ENCODE data around the gene MAIP1. TPM values are rescaled to one million over a fixed set of nuclear protein-coding genes. Genes with fewer than 3 reads are reported as not detected.

Gene MAIP1
- total RNA-seq, 1 donor from 2014 or later, result 14.8 TPM

GRCh38 chr2:199933466-199933865 is 21.9 kb upstream of the MAIP1 start:
- Histone ChIP-seq H3K9me3 (no peaks in the 10 kb centered on the region), H3K27me3 (ENCODE audit: low read depth) (no peaks in the 10 kb centered on the region), H3K4me3 (no peak overlapping the region), H3K4me1 (no peaks in the 10 kb centered on the region), H3K36me3 (peaks cover 79% of the 10 kb centered on the region), H3K27ac (no peak overlapping the region)
- TF ChIP-seq, protein P1, sequence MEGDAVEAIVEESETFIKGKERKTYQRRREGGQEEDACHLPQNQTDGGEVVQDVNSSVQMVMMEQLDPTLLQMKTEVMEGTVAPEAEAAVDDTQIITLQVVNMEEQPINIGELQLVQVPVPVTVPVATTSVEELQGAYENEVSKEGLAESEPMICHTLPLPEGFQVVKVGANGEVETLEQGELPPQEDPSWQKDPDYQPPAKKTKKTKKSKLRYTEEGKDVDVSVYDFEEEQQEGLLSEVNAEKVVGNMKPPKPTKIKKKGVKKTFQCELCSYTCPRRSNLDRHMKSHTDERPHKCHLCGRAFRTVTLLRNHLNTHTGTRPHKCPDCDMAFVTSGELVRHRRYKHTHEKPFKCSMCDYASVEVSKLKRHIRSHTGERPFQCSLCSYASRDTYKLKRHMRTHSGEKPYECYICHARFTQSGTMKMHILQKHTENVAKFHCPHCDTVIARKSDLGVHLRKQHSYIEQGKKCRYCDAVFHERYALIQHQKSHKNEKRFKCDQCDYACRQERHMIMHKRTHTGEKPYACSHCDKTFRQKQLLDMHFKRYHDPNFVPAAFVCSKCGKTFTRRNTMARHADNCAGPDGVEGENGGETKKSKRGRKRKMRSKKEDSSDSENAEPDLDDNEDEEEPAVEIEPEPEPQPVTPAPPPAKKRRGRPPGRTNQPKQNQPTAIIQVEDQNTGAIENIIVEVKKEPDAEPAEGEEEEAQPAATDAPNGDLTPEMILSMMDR (IDR thresholded peaks at IDR 0.05), result no peak
- DNase-seq, result no peak
- intact Hi-C loops (cut with DNase I), result no loop called here
- no peak for ATAC-seq

GRCh38 chr2:199936554-199936953 is 18.8 kb upstream of the MAIP1 start:
- Histone ChIP-seq H3K4me1 (no peaks in the 10 kb centered on the region), H3K4me3 (no peak overlapping the region), H3K27me3 (ENCODE audit: low read depth) (no peaks in the 10 kb centered on the region), H3K27ac (no peak overlapping the region), H3K36me3 (peaks cover 70% of the 10 kb centered on the region), H3K9me3 (no peaks in the 10 kb centered on the region)
- TF ChIP-seq, protein P1 (IDR thresholded peaks at IDR 0.05), result no peak
- DNase-seq (no peak), ATAC-seq (no peak)
- intact Hi-C loops (cut with DNase I), result no loop called here

DNA sequence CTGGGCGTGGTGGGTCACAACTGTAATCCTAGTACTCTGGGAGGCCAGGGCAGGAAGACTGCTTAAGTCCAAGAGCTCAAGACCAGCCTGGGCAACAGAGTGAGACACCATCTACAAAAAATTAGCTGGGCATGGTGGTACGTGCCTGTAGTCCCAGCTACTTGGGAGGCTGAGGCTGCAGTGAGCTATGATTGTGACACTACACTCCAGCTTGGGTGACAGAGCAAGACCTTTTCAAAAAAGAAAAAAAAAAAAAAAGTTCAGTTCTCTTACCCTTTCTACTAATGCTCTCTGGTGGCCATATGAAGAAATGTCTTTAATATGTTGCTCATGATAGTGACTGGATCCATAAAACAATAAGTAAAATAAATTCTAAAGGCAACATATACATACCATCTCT is 15.0 kb upstream of the MAIP1 start:
- Histone ChIP-seq H3K27ac (no peak overlapping the region), H3K9me3 (no peaks in the 10 kb centered on the region), H3K36me3 (peaks cover 72% of the 10 kb centered on the region), H3K4me3 (no peak overlapping the region), H3K27me3 (ENCODE audit: low read depth) (no peaks in the 10 kb centered on the region), H3K4me1 (no peaks in the 10 kb centered on the region)
- no peak for DNase-seq
- intact Hi-C loops (cut with DNase I), result no loop called here
- ATAC-seq, result no peak
- TF ChIP-seq, protein P1 (IDR thresholded peaks at IDR 0.05), result no peak

GRCh38 chr2:199943373-199943772 is 12.0 kb upstream of the MAIP1 start:
- H3K36me3 ChIP-seq, result peaks cover 75% of the 10 kb centered on the region
- TF ChIP-seq, protein P1 (IDR thresholded peaks at IDR 0.05), result no peak
- DNase-seq, result no peak
- H3K4me1 ChIP-seq, result no peaks in the 10 kb centered on the region
- no peak overlapping the region for H3K27ac ChIP-seq
- no peaks in the 10 kb centered on the region for H3K27me3 ChIP-seq (ENCODE audit: low read depth)
- no peak overlapping the region for H3K4me3 ChIP-seq
- intact Hi-C loops (cut with DNase I), result no loop called here
- no peaks in the 10 kb centered on the region for H3K9me3 ChIP-seq
- no peak for ATAC-seq

- Histone ChIP-seq H3K36me3 (peaks cover 75% of the 10 kb centered on the region), H3K4me3 (no peak overlapping the region), H3K9me3 (no peaks in the 10 kb centered on the region), H3K4me1 (no peaks in the 10 kb centered on the region), H3K27ac (no peak overlapping the region), H3K27me3 (ENCODE audit: low read depth) (no peaks in the 10 kb centered on the region)
- no peak for DNase-seq
- intact Hi-C loops (cut with DNase I), result no loop called here
- no peak for ATAC-seq
- TF ChIP-seq, protein P1 (IDR thresholded peaks at IDR 0.05), result no peak
Observed at GRCh38 chr2:199946196-199946595, 9.2 kb upstream of the MAIP1 start.

DNA sequence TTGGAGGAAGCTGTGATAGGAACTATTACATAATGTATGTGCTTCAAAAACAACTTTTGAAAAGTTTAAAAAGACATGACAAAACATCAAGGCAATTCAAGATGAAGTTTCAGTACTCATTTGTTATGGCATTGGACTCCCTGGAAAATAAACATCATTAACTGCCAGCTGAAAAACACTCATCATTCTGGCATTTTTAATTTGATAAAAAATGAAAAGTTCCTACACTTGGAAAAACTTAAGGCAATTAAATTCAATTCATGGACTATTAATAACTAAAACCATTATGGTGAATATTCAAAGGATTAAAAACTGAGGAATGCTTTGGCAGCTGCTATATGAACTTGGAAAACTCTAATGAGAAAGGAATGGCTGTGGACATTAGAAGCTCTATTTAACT is 8.5 kb upstream of the MAIP1 start:
- no peaks in the 10 kb centered on the region for H3K9me3 ChIP-seq
- TF ChIP-seq, protein P1 (IDR thresholded peaks at IDR 0.05), result no peak
- no peak for ATAC-seq
- no peak for DNase-seq
- no peaks in the 10 kb centered on the region for H3K27me3 ChIP-seq (ENCODE audit: low read depth)
- no peaks in the 10 kb centered on the region for H3K4me1 ChIP-seq
- H3K36me3 ChIP-seq, result peaks cover 75% of the 10 kb centered on the region
- intact Hi-C loops (cut with DNase I), result no loop called here
- H3K27ac ChIP-seq, result no peak overlapping the region
- H3K4me3 ChIP-seq, result no peak overlapping the region

Measured in lower lobe of right lung (tissue), 2 donors.